HL-60 (cell line): ENCODE data around the gene MAP4K4.

Experiments used
- GABPA ChIP-seq: IDR thresholded peaks from 2 replicates; pipeline ENCODE4 v1.6.1; 2012; ENCODE audit warnings: low read depth
- POLR2AphosphoS5 ChIP-seq: IDR thresholded peaks from 2 replicates; pipeline ENCODE4 v1.6.1; 2012; ENCODE audit warnings: low read depth
- TF ChIP-seq, protein P1 (sequence below): IDR thresholded peaks from one replicate; pipeline ENCODE4 v1.5.1; 2011; ENCODE audit warnings: low read length, control low read depth, inconsistent platforms; ENCODE audit not compliant: insufficient read depth

DNA sequence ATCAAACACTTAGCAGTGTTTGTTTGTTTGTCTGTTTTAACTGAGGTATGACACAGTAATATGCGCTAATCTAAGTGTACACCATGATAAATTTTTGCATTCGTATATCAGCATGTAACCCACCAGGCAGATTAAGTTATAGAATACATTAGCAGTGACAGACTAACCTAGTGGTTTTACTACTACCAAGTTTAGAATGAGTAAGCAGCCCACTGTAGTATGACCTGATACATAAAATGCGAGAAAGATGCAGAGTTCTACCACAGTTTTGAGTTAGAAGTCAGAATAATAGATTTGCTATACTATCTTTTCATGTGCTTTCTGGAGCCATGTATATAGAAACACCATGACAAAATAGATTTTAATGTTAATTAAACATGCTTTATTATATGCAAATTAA lies 19.1 kb upstream of the MAP4K4 start:
- TF ChIP-seq, protein P1, sequence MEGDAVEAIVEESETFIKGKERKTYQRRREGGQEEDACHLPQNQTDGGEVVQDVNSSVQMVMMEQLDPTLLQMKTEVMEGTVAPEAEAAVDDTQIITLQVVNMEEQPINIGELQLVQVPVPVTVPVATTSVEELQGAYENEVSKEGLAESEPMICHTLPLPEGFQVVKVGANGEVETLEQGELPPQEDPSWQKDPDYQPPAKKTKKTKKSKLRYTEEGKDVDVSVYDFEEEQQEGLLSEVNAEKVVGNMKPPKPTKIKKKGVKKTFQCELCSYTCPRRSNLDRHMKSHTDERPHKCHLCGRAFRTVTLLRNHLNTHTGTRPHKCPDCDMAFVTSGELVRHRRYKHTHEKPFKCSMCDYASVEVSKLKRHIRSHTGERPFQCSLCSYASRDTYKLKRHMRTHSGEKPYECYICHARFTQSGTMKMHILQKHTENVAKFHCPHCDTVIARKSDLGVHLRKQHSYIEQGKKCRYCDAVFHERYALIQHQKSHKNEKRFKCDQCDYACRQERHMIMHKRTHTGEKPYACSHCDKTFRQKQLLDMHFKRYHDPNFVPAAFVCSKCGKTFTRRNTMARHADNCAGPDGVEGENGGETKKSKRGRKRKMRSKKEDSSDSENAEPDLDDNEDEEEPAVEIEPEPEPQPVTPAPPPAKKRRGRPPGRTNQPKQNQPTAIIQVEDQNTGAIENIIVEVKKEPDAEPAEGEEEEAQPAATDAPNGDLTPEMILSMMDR, result no peak
- TF ChIP-seq POLR2AphosphoS5 (no peak), GABPA (no peak)
